CD4-positive, alpha-beta T cell treated with Interleukin-15 for 4 hours (primary cell): ENCODE measurements around the gene BMAL1.
"Not testable (repeated sequence)": the region's sequence is repeated elsewhere in the genome, so short reads cannot be mapped to it uniquely, and the experiment has no call there.

ENCODE experiments used
- DNase-seq: peaks from one replicate; pipeline ENCODE4 v3.0.0-alpha.2; 2020; ENCODE audit warnings: low spot score

Gene BMAL1

GRCh38 chr11:13382751-13383150, 105.2 kb downstream of the BMAL1 start:
- no peak for DNase-seq

- DNase-seq = peak; percentile 32
Observed at GRCh38 chr11:13384908-13385640, 107.5 kb downstream of the BMAL1 start.

GRCh38 chr11:13386567-13386966, 109.0 kb downstream of the BMAL1 start:
- DNase-seq = no peak

GRCh38 chr11:13388741-13389140, 111.2 kb downstream of the BMAL1 start:
- no peak for DNase-seq

GRCh38 chr11:13391217-13391616, 113.6 kb downstream of the BMAL1 start:
- DNase-seq = no peak

- not testable (repeated sequence) for DNase-seq
Observed at GRCh38 chr11:13398335-13398734, 120.7 kb downstream of the BMAL1 start.

- no peak for DNase-seq
Observed at GRCh38 chr11:13405220-13405619, 127.6 kb downstream of the BMAL1 start.

- DNase-seq = no peak
Observed at GRCh38 chr11:13415201-13415600, 137.6 kb downstream of the BMAL1 start.

GRCh38 chr11:13421561-13421960, 144.0 kb downstream of the BMAL1 start:
- DNase-seq = no peak

GRCh38 chr11:13423372-13423771, 145.8 kb downstream of the BMAL1 start:
- no peak for DNase-seq

- DNase-seq = no peak
Observed at GRCh38 chr11:13427440-13427839, 149.8 kb downstream of the BMAL1 start.

GRCh38 chr11:13429288-13429687, 151.7 kb downstream of the BMAL1 start:
- no peak for DNase-seq

GRCh38 chr11:13429836-13430235, 152.2 kb downstream of the BMAL1 start:
- no peak for DNase-seq

- DNase-seq = no peak
Observed at GRCh38 chr11:13433437-13433836, 155.8 kb downstream of the BMAL1 start.

GRCh38 chr11:13434247-13435205, 156.9 kb downstream of the BMAL1 start:
- no peak for DNase-seq

- not testable (repeated sequence) for DNase-seq
Observed at GRCh38 chr11:13436836-13437235, 159.2 kb downstream of the BMAL1 start.
